ENCODE measurements around the gene SMAD9. TPM values are rescaled to one million over a fixed set of nuclear protein-coding genes. Genes with fewer than 3 reads are reported as not detected.

SMAD9 gene
- total RNA-seq, 2 experiments from 2014 or later: 0.05 TPM; not detected in 1

DNA sequence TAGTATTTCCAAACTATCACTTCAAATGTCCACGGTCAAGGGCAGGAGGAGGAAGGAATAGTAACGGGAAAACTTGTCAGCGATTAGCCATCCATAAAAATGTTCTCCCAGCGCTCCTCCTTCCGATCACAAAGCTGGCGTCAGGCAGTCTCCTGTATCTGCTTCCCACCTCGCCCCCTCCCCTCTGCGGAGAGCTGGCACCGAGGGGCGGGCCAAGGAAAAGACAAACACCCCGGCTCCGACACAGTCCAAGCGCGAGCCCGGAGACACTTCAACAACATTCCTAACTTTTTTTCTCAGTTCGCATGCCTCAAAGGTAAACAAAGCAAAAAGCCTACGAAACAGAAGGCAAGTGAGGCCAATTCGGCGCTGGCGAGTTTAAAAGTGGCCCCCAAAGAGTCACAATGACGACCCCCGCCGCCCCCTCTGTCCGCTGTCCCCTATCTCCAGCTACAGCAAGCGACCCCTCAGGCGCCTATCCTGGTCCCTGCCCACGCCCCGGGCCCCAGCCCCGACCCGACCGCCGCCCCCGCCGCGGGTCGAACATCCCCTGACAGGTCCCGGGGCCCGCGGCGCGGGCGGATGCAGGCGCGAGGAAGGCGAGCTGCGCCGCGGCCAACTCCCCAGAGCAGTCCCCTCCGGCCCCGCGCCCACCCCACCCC, 736 bp downstream of the SMAD9 start:
- CTCF ChIA-PET: no interaction called here
- peak overlapping the region; percentile 38 for H3K4me3 Mint-ChIP-seq
- intact Hi-C loops (cut with micrococcal nuclease): no loop called here
- H3K27ac Mint-ChIP-seq: no peak overlapping the region
- H3K4me1 Mint-ChIP-seq (ENCODE audit: low read depth): peaks cover 3% of the 10 kb centered on the region
- H3K27me3 Mint-ChIP-seq (ENCODE audit: low read depth): peaks cover 57% of the 10 kb centered on the region
- DNase-seq: no peak
- H3K36me3 Mint-ChIP-seq (ENCODE audit: low read depth): no peaks in the 10 kb centered on the region
- H3K9me3 Mint-ChIP-seq: no peaks in the 10 kb centered on the region

DNA sequence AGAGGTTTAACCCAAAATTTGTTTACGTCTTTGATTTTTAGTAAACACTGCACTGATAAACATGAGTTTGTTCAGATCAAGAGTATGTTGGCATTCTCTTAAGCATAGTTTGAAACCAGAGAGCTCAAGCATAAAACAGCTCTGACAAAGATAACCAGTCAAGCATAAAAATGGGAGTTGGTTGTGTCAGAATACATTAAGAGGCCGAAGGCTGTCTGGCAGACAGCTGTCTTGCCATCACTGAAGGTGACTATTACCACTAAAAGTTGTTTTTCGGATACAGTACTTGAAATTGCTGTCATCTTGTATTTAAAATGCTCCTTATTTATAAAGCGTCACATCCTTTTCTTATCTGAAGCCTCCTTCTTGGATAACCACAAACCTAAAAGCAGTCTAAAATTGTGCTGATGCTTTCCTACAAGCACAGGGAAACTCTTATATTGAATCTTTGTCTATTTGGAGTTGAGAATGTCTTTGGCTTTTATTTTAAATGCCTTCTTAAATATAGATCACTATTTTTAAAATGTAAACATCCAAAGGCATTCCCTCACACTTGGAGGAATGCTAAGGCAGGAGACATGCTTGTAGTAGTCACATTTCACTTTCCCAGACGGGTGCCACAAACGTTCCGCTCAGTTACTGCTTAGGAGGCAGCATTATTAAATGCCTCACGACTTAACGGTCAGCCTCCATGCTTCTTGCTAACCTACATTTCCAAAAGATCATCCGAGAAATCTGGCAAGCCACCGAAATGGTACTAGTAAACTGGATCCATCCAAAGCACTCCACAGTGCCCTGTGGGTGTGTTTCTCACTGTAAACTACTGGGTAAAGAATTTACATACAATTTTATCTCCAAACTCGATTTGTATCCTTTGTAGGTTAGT, 1.5 kb downstream of the SMAD9 start:
- Mint-ChIP-seq H3K27me3 (ENCODE audit: low read depth) (peaks cover 59% of the 10 kb centered on the region), H3K27ac (no peak overlapping the region), H3K9me3 (no peaks in the 10 kb centered on the region), H3K4me1 (ENCODE audit: low read depth) (peaks cover 3% of the 10 kb centered on the region), H3K36me3 (ENCODE audit: low read depth) (no peaks in the 10 kb centered on the region), H3K4me3 (peak overlapping the region; percentile 38)
- CTCF ChIA-PET: no interaction called here
- intact Hi-C loops (cut with micrococcal nuclease): no loop called here
- no peak for DNase-seq

DNA sequence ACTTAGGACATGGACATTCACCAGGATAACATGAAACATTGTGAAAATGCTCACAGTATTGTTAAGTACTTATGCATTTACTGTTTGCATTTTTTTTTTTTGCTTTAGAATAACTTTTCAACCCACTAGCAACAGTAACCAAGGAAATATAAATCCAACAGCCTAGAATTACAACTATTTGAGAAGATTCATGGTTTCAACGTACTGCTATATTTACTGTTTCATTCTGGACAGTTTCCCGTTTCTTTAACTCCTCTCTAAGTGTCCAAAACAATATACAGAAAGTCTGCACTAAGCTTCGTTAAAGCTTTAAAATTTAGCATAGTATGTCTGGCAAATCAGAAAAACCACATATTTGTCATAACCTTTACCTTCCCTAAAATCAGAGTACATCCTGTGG, 2.7 kb downstream of the SMAD9 start:
- Mint-ChIP-seq H3K27ac (peak overlapping the region; percentile 21), H3K4me3 (no peak overlapping the region), H3K4me1 (ENCODE audit: low read depth) (peaks cover 3% of the 10 kb centered on the region), H3K36me3 (ENCODE audit: low read depth) (no peaks in the 10 kb centered on the region), H3K9me3 (no peaks in the 10 kb centered on the region), H3K27me3 (ENCODE audit: low read depth) (peaks cover 61% of the 10 kb centered on the region)
- CTCF ChIA-PET: interaction anchor here (0.7 kb wide), 1 partner anchor 353 kb away, joined by 3 read pairs; no protein-coding TSS in a partner anchor
- intact Hi-C loops (cut with micrococcal nuclease): no loop called here
- no peak for DNase-seq

DNA sequence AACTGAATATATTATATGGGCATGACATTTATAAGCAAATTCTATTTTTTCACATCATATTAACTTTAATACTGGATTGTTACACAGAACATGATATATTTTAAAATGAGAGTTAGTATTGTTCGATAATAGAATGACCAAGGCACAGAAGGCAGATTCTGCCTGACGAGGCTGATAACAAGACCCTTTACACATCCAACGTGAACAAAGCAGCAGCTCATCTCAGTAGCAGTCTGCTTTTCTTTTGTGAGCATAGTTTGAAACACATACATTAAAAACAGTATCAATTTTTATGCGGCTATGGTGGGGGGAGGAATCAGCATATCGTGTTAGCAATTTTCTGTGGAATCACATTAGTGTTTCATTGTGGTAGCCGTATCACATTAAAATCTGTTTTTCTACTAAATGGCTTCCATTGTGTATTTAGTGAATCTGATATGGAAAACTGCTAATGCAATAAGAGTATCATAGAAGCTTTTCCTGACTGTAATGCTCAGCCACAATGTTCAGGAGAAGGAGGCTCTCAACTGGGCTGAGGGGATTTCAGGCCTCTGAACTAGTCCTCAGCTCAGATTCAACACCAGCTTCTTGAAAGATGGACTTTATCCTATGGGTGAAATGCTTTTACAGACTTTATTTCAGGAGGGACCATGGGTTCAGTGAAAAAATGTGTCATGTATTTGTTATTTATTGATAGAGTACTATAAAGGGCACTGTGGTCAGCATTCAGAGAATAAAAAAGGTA, 4.0 kb downstream of the SMAD9 start:
- CTCF ChIA-PET: interaction anchor here (0.6 kb wide), 1 partner anchor 68 kb away, joined by 3 read pairs; no protein-coding TSS in a partner anchor
- intact Hi-C loops (cut with micrococcal nuclease): no loop called here
- no peaks in the 10 kb centered on the region for H3K36me3 Mint-ChIP-seq (ENCODE audit: low read depth)
- peaks cover 57% of the 10 kb centered on the region for H3K27me3 Mint-ChIP-seq (ENCODE audit: low read depth)
- peaks cover 3% of the 10 kb centered on the region for H3K4me1 Mint-ChIP-seq (ENCODE audit: low read depth)
- no peak overlapping the region for H3K27ac Mint-ChIP-seq
- no peak for DNase-seq
- no peaks in the 10 kb centered on the region for H3K9me3 Mint-ChIP-seq
- no peak overlapping the region for H3K4me3 Mint-ChIP-seq

DNA sequence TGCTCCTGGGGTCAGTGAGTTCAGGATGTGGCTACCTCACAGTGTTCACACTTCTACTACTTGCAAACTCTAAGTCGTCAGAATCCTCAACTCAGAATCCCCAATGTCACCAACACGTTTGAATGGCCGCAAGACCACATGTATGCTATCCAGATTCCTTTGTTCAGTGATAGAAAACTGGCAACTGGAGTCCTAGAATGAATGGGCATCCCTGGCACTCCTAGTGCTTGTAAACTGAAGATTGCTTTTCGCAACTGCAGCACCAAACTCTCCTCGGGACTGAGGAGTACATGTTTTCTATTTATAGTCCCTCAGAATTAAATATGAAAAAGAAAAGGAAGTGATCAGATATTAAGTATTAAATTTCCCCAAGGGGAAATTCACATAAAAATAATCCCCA, 4.9 kb downstream of the SMAD9 start:
- H3K36me3 Mint-ChIP-seq (ENCODE audit: low read depth): no peaks in the 10 kb centered on the region
- intact Hi-C loops (cut with micrococcal nuclease): no loop called here
- no peak overlapping the region for H3K27ac Mint-ChIP-seq
- CTCF ChIA-PET: no interaction called here
- no peak for DNase-seq
- H3K9me3 Mint-ChIP-seq: no peaks in the 10 kb centered on the region
- H3K4me1 Mint-ChIP-seq (ENCODE audit: low read depth): peaks cover 3% of the 10 kb centered on the region
- peaks cover 54% of the 10 kb centered on the region for H3K27me3 Mint-ChIP-seq (ENCODE audit: low read depth)
- H3K4me3 Mint-ChIP-seq: no peak overlapping the region

DNA sequence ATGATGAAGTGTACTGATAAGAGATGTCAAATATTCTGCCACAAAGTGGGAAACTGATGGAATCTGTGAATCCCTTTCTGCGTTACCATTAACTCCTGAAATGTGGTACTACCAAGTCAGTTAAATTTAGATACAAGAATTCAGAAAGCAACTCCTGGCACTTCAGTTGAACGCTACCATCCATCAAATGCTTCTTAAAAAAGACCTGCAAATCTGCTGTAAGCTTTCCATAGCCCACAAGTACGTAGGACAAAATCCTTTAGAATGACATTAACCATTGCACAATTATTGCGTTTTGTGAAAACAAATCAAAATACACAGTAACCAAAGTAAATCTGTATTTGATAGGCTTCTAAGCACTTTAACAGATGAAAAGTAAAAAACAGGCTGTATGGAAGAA, 5.4 kb downstream of the SMAD9 start:
- DNase-seq: no peak
- H3K36me3 Mint-ChIP-seq (ENCODE audit: low read depth): no peaks in the 10 kb centered on the region
- CTCF ChIA-PET: no interaction called here
- peaks cover 54% of the 10 kb centered on the region for H3K27me3 Mint-ChIP-seq (ENCODE audit: low read depth)
- H3K4me1 Mint-ChIP-seq (ENCODE audit: low read depth): peaks cover 3% of the 10 kb centered on the region
- no peaks in the 10 kb centered on the region for H3K9me3 Mint-ChIP-seq
- no peak overlapping the region for H3K27ac Mint-ChIP-seq
- H3K4me3 Mint-ChIP-seq: no peak overlapping the region
- intact Hi-C loops (cut with micrococcal nuclease): no loop called here

DNA sequence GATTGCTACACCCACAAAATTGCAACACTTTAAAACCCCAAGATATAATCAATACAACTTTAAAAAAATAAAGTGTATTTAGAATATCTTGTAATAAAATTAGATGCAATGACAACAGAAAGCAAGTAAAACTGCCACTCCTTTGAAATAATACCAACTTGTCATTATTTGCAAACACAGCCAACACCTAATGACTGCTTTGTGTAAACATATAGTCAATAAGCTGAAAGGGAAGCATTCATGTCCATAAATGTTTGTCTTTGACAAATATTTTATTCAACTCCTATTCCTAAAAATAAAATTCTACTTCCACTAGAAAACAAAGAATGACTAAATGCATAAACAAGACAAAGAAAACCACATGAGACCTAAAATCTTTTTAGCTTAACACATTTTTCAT, 6.6 kb downstream of the SMAD9 start:
- H3K27ac Mint-ChIP-seq: no peak overlapping the region
- intact Hi-C loops (cut with micrococcal nuclease): no loop called here
- peaks cover 45% of the 10 kb centered on the region for H3K27me3 Mint-ChIP-seq (ENCODE audit: low read depth)
- no peak for DNase-seq
- H3K36me3 Mint-ChIP-seq (ENCODE audit: low read depth): no peaks in the 10 kb centered on the region
- CTCF ChIA-PET: no interaction called here
- no peaks in the 10 kb centered on the region for H3K9me3 Mint-ChIP-seq
- no peak overlapping the region for H3K4me3 Mint-ChIP-seq
- no peaks in the 10 kb centered on the region for H3K4me1 Mint-ChIP-seq (ENCODE audit: low read depth)

DNA sequence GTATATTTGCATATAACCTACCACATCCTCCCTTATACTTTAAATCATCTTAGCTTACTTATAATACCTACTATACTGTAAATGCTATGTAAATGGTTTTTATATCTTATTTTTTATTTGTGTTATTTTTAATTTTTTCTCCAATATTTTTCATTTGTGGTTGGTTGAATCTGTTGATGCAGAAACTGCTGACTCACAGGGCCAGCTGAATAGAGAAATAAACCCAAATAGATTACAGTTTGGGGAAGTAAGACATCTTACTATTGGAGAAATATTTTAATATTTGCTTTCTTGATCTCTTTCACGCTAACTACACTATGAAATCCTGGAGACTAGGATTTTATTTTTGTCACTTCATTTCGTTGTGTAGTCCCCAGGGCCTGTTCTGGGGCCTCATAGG, 7.1 kb downstream of the SMAD9 start:
- Mint-ChIP-seq H3K36me3 (ENCODE audit: low read depth) (no peaks in the 10 kb centered on the region), H3K27me3 (ENCODE audit: low read depth) (peaks cover 43% of the 10 kb centered on the region), H3K4me1 (ENCODE audit: low read depth) (no peaks in the 10 kb centered on the region), H3K9me3 (no peaks in the 10 kb centered on the region), H3K27ac (no peak overlapping the region), H3K4me3 (no peak overlapping the region)
- DNase-seq: no peak
- intact Hi-C loops (cut with micrococcal nuclease): no loop called here
- CTCF ChIA-PET: no interaction called here

DNA sequence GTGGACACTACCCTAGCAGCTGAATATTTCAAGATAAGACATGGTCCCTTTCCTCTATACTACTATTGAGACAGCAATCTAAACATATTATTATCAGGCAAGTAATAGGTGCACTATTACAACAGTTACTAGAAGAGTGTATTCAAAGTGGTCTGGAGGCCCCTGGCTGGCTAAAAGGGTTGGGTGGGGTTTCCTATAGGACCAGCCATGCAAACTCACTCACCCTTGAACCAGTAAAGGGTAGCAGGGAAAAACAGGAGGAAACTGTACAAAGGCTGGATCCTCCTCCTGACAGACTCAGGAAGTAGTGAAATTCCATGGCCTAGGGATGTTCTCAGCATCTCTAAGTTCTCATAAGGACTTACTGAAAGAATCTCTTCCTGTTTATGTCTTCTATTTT, 7.7 kb downstream of the SMAD9 start:
- no peak overlapping the region for H3K27ac Mint-ChIP-seq
- peaks cover 39% of the 10 kb centered on the region for H3K27me3 Mint-ChIP-seq (ENCODE audit: low read depth)
- CTCF ChIA-PET: no interaction called here
- intact Hi-C loops (cut with micrococcal nuclease): no loop called here
- H3K36me3 Mint-ChIP-seq (ENCODE audit: low read depth): no peaks in the 10 kb centered on the region
- no peak for DNase-seq
- H3K9me3 Mint-ChIP-seq: no peaks in the 10 kb centered on the region
- H3K4me3 Mint-ChIP-seq: no peak overlapping the region
- no peaks in the 10 kb centered on the region for H3K4me1 Mint-ChIP-seq (ENCODE audit: low read depth)

DNA sequence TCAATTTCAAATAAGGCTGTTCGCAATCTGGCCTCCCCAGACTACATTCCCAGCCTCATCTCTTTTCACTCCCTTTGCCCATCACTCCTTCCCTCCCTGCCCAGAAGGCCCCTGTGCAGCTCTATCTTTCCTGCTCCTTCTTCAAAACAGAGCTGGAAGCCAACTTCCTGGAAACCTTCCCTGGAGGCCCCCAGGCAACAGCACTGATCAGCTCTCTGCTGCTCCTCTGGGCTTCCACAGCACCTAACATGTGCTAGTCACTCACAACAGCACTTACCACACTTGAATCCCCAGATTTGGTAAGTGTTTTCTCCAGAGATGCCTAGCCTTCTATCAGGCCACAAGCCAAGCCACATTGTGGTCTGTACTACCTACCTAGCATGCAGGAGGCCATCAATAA, 9.5 kb downstream of the SMAD9 start:
- no peak for DNase-seq
- Mint-ChIP-seq H3K9me3 (no peaks in the 10 kb centered on the region), H3K4me1 (ENCODE audit: low read depth) (no peaks in the 10 kb centered on the region), H3K36me3 (ENCODE audit: low read depth) (no peaks in the 10 kb centered on the region), H3K27me3 (ENCODE audit: low read depth) (peaks cover 33% of the 10 kb centered on the region), H3K27ac (no peak overlapping the region), H3K4me3 (no peak overlapping the region)
- CTCF ChIA-PET: no interaction called here
- intact Hi-C loops (cut with micrococcal nuclease): no loop called here

DNA sequence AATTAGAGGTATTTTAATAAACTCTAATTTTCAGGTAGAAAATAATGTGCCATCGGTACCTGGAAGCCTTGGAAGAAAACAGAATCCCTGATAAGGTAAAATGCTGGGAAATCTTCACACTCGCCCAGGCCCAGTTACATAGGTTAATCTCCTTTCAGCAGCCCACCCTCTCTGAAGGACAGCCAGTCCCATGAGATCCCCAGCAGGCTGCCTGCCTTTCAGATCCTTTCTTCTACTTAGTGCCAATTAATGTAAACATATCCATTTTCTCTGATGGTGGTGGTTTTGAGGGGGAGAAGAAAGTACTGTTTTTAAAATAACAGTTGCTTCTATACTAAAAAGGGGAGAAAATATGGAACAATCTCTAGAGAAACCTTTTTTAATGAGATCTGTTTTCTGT, 12.2 kb downstream of the SMAD9 start:
- H3K9me3 Mint-ChIP-seq: no peaks in the 10 kb centered on the region
- H3K4me3 Mint-ChIP-seq: no peak overlapping the region
- H3K4me1 Mint-ChIP-seq (ENCODE audit: low read depth): no peaks in the 10 kb centered on the region
- CTCF ChIA-PET: no interaction called here
- H3K36me3 Mint-ChIP-seq (ENCODE audit: low read depth): no peaks in the 10 kb centered on the region
- no peak overlapping the region for H3K27ac Mint-ChIP-seq
- intact Hi-C loops (cut with micrococcal nuclease): no loop called here
- peaks cover 28% of the 10 kb centered on the region for H3K27me3 Mint-ChIP-seq (ENCODE audit: low read depth)
- no peak for DNase-seq

DNA sequence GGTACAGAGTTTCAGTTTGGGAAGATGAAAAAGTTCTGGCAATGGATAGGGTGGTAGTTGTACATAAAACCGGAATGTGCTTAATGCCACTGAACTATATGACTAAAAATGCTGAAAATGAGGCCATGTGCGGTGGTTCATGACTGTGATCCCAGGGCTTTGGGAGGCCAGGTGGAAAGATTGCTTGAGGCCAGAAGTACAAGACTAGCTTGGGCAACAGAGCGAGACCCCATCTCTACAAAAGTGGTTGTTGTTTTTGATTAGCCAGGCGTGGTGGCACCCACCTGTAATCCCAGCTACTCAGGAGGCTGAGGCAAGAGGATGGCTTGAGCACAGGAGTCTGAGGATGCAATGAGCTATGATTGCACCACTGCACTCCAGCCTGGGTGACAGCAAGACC, 12.8 kb downstream of the SMAD9 start:
- CTCF ChIA-PET: no interaction called here
- no peak for DNase-seq
- peaks cover 26% of the 10 kb centered on the region for H3K27me3 Mint-ChIP-seq (ENCODE audit: low read depth)
- no peaks in the 10 kb centered on the region for H3K9me3 Mint-ChIP-seq
- H3K4me3 Mint-ChIP-seq: no peak overlapping the region
- H3K4me1 Mint-ChIP-seq (ENCODE audit: low read depth): no peaks in the 10 kb centered on the region
- no peak overlapping the region for H3K27ac Mint-ChIP-seq
- intact Hi-C loops (cut with micrococcal nuclease): no loop called here
- H3K36me3 Mint-ChIP-seq (ENCODE audit: low read depth): no peaks in the 10 kb centered on the region

Data from activated naive CD4-positive, alpha-beta T cell treated with anti-CD3 and anti-CD28 coated beads for 36 hours (primary cell).